ENCODE results near the gene ZNF407. TPM values are rescaled to one million over a fixed set of nuclear protein-coding genes. Genes with fewer than 3 reads are reported as not detected.

Gene ZNF407
- total and polyA plus RNA-seq, 2 experiments from 2014 or later: 2.1 to 10.4 TPM

DNA sequence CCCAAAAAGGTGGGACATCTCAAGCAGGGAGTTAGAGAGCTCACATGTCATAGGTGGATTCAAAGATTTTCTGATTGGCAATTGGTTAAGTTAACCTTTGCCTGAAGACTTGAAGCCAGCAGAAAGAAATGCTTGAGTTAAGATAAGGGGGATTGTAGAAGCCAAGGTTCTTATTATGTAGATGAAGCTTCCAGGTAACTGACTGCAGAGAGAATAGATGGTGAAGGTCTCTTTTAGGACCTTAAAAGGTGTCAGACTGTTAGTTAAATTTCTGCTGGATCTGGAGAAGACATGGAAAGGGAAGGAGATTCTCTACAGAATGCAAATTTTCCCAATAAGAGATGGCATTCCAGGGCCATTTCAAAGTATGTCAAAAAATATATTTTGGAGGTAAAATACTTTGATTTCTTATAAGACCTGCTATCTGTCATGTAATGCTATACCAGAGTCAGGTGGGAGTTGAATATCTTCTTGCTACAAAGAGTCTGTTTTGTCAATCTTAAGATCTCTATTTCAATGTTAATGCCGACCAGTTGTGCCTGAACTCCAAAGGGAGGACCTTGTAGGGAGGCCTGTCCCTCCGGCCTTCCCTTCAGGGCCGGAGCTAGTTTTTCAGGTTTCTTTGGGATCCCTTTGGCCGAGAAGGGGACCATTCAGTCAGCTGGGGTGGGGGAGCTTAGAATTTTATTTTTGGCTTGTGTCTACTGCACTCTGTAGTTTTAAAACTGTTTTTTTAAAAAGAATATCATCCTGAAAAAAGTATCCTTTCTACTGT, 330.7 kb downstream of the ZNF407 start:
- no peaks in the 10 kb centered on the region for H3K9me2 ChIP-seq (ENCODE audit: insufficient read depth)
- H3K4me1 ChIP-seq (ENCODE audit: insufficient read depth): peaks cover 34% of the 10 kb centered on the region
- H3K79me2 ChIP-seq (replicated peaks; ENCODE audit: insufficient read depth): no peaks in the 10 kb centered on the region
- no peak overlapping the region for H2AFZ ChIP-seq
- no peaks in the 10 kb centered on the region for H3K36me3 ChIP-seq (ENCODE audit: insufficient read depth)
- peak; percentile 53 for DNase-seq (ENCODE audit: low spot score)
- H3F3A ChIP-seq (replicated peaks; ENCODE audit: low read depth): no peaks in the 10 kb centered on the region
- no peaks in the 10 kb centered on the region for H3K27me3 ChIP-seq (ENCODE audit: insufficient read depth)
- Mint-ChIP-seq H3K4me3 (no peak overlapping the region), H3K9me3 (no peaks in the 10 kb centered on the region; the same call in 2 of the 3 replicates), H3K27me3 (ENCODE audit: insufficient read depth, low read depth, poor library complexity) (peaks cover 4% of the 10 kb centered on the region), H3K27ac (peak overlapping the region; percentile 3; the same call in 1 of the 2 replicates), H3K36me3 (ENCODE audit: low read depth) (no peaks in the 10 kb centered on the region), H3K4me1 (peaks cover 38% of the 10 kb centered on the region)
- ATAC-seq: peak; percentile 94
- no peak overlapping the region for H3K4me3 ChIP-seq
- H3K4me2 ChIP-seq: peak overlapping the region; percentile 11; the same call in 1 of the 2 replicates
- H4K20me1 ChIP-seq (replicated peaks; ENCODE audit: insufficient read depth): no peaks in the 10 kb centered on the region
- TF ChIP-seq, protein P1, sequence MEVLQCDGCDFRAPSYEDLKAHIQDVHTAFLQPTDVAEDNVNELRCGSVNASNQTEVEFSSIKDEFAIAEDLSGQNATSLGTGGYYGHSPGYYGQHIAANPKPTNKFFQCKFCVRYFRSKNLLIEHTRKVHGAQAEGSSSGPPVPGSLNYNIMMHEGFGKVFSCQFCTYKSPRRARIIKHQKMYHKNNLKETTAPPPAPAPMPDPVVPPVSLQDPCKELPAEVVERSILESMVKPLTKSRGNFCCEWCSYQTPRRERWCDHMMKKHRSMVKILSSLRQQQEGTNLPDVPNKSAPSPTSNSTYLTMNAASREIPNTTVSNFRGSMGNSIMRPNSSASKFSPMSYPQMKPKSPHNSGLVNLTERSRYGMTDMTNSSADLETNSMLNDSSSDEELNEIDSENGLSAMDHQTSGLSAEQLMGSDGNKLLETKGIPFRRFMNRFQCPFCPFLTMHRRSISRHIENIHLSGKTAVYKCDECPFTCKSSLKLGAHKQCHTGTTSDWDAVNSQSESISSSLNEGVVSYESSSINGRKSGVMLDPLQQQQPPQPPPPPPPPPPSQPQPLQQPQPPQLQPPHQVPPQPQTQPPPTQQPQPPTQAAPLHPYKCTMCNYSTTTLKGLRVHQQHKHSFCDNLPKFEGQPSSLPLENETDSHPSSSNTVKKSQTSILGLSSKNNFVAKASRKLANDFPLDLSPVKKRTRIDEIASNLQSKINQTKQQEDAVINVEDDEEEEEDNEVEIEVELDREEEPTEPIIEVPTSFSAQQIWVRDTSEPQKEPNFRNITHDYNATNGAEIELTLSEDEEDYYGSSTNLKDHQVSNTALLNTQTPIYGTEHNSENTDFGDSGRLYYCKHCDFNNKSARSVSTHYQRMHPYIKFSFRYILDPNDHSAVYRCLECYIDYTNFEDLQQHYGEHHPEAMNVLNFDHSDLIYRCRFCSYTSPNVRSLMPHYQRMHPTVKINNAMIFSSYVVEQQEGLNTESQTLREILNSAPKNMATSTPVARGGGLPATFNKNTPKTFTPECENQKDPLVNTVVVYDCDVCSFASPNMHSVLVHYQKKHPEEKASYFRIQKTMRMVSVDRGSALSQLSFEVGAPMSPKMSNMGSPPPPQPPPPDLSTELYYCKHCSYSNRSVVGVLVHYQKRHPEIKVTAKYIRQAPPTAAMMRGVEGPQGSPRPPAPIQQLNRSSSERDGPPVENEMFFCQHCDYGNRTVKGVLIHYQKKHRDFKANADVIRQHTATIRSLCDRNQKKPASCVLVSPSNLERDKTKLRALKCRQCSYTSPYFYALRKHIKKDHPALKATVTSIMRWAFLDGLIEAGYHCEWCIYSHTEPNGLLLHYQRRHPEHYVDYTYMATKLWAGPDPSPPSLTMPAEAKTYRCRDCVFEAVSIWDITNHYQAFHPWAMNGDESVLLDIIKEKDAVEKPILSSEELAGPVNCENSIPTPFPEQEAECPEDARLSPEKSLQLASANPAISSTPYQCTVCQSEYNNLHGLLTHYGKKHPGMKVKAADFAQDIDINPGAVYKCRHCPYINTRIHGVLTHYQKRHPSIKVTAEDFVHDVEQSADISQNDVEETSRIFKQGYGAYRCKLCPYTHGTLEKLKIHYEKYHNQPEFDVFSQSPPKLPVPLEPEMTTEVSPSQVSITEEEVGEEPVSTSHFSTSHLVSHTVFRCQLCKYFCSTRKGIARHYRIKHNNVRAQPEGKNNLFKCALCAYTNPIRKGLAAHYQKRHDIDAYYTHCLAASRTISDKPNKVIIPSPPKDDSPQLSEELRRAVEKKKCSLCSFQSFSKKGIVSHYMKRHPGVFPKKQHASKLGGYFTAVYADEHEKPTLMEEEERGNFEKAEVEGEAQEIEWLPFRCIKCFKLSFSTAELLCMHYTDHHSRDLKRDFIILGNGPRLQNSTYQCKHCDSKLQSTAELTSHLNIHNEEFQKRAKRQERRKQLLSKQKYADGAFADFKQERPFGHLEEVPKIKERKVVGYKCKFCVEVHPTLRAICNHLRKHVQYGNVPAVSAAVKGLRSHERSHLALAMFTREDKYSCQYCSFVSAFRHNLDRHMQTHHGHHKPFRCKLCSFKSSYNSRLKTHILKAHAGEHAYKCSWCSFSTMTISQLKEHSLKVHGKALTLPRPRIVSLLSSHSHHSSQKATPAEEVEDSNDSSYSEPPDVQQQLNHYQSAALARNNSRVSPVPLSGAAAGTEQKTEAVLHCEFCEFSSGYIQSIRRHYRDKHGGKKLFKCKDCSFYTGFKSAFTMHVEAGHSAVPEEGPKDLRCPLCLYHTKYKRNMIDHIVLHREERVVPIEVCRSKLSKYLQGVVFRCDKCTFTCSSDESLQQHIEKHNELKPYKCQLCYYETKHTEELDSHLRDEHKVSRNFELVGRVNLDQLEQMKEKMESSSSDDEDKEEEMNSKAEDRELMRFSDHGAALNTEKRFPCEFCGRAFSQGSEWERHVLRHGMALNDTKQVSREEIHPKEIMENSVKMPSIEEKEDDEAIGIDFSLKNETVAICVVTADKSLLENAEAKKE (CRISPR knock-in tag; IDR thresholded peaks at IDR 0.05): 0 out of 2 replicates have a peak, but pooled peaks have one; percentile 10
- TF ChIP-seq ZNF331 (CRISPR knock-in tag; IDR thresholded peaks at IDR 0.05; ENCODE audit: low read depth) (no peak), CREB1 (CRISPR knock-in tag; IDR thresholded peaks at IDR 0.05; ENCODE audit: low read depth) (0 out of 2 replicates have a peak, but pooled peaks have one; percentile 9)
- H3K27ac ChIP-seq (ENCODE audit: low read depth): peak overlapping the region; percentile 12; the same call in 1 of the 2 replicates

DNA sequence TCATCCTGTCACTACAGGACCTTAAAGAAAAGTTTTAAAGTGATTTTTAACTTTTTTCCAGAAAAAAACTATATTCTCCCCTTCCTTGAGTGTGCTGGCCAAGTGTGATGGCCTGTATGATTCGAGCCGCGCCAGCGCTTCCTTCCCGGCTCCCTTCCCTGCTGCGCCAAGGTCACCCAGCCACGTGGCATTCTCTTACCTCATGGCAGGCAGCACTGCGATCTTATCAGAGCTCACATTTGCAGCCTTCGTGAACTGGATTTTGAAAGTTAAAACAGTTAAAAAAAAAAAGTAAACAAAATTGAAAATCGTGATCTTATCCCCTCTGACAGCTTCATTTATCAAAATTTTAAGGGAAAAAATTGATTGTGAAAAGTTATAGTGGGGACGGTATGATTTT, 331.4 kb downstream of the ZNF407 start:
- Histone ChIP-seq H3K79me2 (replicated peaks; ENCODE audit: insufficient read depth) (no peaks in the 10 kb centered on the region), H2AFZ (no peak overlapping the region), H3K9me2 (ENCODE audit: insufficient read depth) (no peaks in the 10 kb centered on the region), H3K4me2 (peak overlapping the region; percentile 11; the same call in 1 of the 2 replicates), H3K4me3 (no peak overlapping the region), H3K27ac (ENCODE audit: low read depth) (peak overlapping the region; percentile 12; the same call in 1 of the 2 replicates), H3F3A (replicated peaks; ENCODE audit: low read depth) (no peaks in the 10 kb centered on the region), H3K36me3 (ENCODE audit: insufficient read depth) (no peaks in the 10 kb centered on the region), H3K27me3 (ENCODE audit: insufficient read depth) (no peaks in the 10 kb centered on the region), H4K20me1 (replicated peaks; ENCODE audit: insufficient read depth) (no peaks in the 10 kb centered on the region), H3K4me1 (ENCODE audit: insufficient read depth) (peaks cover 34% of the 10 kb centered on the region)
- Mint-ChIP-seq H3K27me3 (ENCODE audit: insufficient read depth, low read depth, poor library complexity) (peaks cover 4% of the 10 kb centered on the region), H3K4me1 (peaks cover 38% of the 10 kb centered on the region), H3K36me3 (ENCODE audit: low read depth) (no peaks in the 10 kb centered on the region), H3K9me3 (no peaks in the 10 kb centered on the region; the same call in 2 of the 3 replicates), H3K27ac (peak overlapping the region; percentile 93), H3K4me3 (no peak overlapping the region; the same call in 2 of the 3 replicates)
- DNase-seq (ENCODE audit: low spot score) (no peak), ATAC-seq (peak; percentile 67)
- TF ChIP-seq, protein P1 (CRISPR knock-in tag; IDR thresholded peaks at IDR 0.05): no peak
- TF ChIP-seq NANOG (IDR thresholded peaks at IDR 0.05; ENCODE audit: borderline replicate concordance): no peak
